Neural cell (in vitro differentiated cells): ENCODE results near the gene IGF2BP3. TPM values are rescaled to one million over a fixed set of nuclear protein-coding genes. Genes with fewer than 3 reads are reported as not detected.
A peak's percentile ranks its signal among the peaks of the same experiment; 100 is the strongest.

ENCODE experiments used
- H2AFZ ChIP-seq: fragments of 200-600, 300-800 bp; sonication (generic), shearing (Covaris generic); 2 replicates; pipeline ENCODE4 v1.6.0; 2014; ENCODE audit warnings: low read depth, mild to moderate bottlenecking, antibody characterized with exemption, low read length, moderate library complexity
- H3F3A ChIP-seq: fragments of 200-600 bp; shearing (Covaris generic); 2 replicates; pipeline ENCODE4 v1.6.1; 2016; ENCODE audit warnings: mild to moderate bottlenecking, moderate library complexity, mixed read lengths, antibody characterized with exemption, low read length; ENCODE audit not compliant: insufficient read depth, poor library complexity, severe bottlenecking
- H3K27ac ChIP-seq: fragments of 200-600, 300-800 bp; sonication (generic), shearing (Covaris generic); 2 replicates; pipeline ENCODE4 v1.5.1; 2014; ENCODE audit warnings: mild to moderate bottlenecking, low read length, moderate library complexity
- H3K27me3 ChIP-seq: fragments of 300-800, 200-600 bp; sonication (generic), shearing (Covaris generic); 2 replicates; pipeline ENCODE4 v1.6.0; 2014; ENCODE audit warnings: mild to moderate bottlenecking, low read depth, low read length, moderate library complexity; ENCODE audit not compliant: insufficient read depth
- H3K36me3 ChIP-seq: fragments of 300-800, 200-600 bp; sonication (generic), shearing (Covaris generic); 2 replicates; pipeline ENCODE4 v1.5.1; 2014; ENCODE audit warnings: mild to moderate bottlenecking, antibody characterized with exemption, low read length, moderate library complexity; ENCODE audit not compliant: insufficient read depth
- H3K4me2 ChIP-seq: fragments of 300-800, 200-600 bp; sonication (generic), shearing (Covaris generic); 2 replicates; pipeline ENCODE4 v1.6.0; 2014; ENCODE audit warnings: mild to moderate bottlenecking, low read length
- H3K4me3 ChIP-seq: fragments of 300-800, 200-600 bp; sonication (generic), shearing (Covaris generic); 2 replicates; pipeline ENCODE4 v1.5.1; 2014; ENCODE audit warnings: mild to moderate bottlenecking, low read length, moderate library complexity
- H3K79me2 ChIP-seq: fragments of 200-600 bp; shearing (Covaris generic); replicated peaks from 2 replicates; pipeline ENCODE4 v1.6.0; 2014; ENCODE audit warnings: mild to moderate bottlenecking, low read length, moderate library complexity; ENCODE audit not compliant: insufficient read depth
- H3K9ac ChIP-seq: fragments of 300-800, 200-600 bp; sonication (generic), shearing (Covaris generic); 2 replicates; pipeline ENCODE4 v1.6.1; 2016; ENCODE audit warnings: mild to moderate bottlenecking, low read length, mixed read lengths
- H3K9me2 ChIP-seq: fragments of 200-600 bp; shearing (Covaris generic); 2 replicates; pipeline ENCODE4 v1.6.1; 2016; ENCODE audit warnings: mild to moderate bottlenecking, low read length, mixed read lengths; ENCODE audit not compliant: insufficient read depth
- H3K9me3 ChIP-seq: fragments of 200-600, 300-800 bp; sonication (generic), shearing (Covaris generic); 2 replicates; pipeline ENCODE4 v1.6.1; 2016; ENCODE audit warnings: mild to moderate bottlenecking, mixed run types, low read length, moderate library complexity, mixed read lengths
- H4K20me1 ChIP-seq: fragments of 200-600 bp; shearing (Covaris generic); 2 replicates; pipeline ENCODE4 v1.6.1; 2016; ENCODE audit warnings: mild to moderate bottlenecking, mixed run types; ENCODE audit not compliant: insufficient read depth
- CTCF ChIP-seq: fragments of 450-650 bp; IDR thresholded peaks from 2 replicates; pipeline ENCODE4 v1.5.1; 2014; ENCODE audit warnings: antibody characterized with exemption, mild to moderate bottlenecking, moderate library complexity; ENCODE audit not compliant: poor library complexity, severe bottlenecking
- EP300 ChIP-seq: fragments of 450-650 bp; conservative IDR thresholded peaks from 2 replicates; pipeline ENCODE4 v1.6.1; 2014; ENCODE audit warnings: antibody characterized with exemption, mild to moderate bottlenecking, moderate library complexity; ENCODE audit not compliant: poor library complexity, severe bottlenecking
- EZH2 ChIP-seq: fragments of 200-600, 300-800 bp; shearing (Covaris generic), sonication (generic); IDR thresholded peaks from 2 replicates; pipeline ENCODE4 v1.6.1; 2014; ENCODE audit warnings: antibody characterized with exemption, low read length, borderline replicate concordance, mild to moderate bottlenecking; ENCODE audit not compliant: insufficient read depth, poor library complexity, severe bottlenecking
- MXI1 ChIP-seq: fragments of 450-650 bp; conservative IDR thresholded peaks from 2 replicates; pipeline ENCODE4 v1.6.1; 2014; ENCODE audit warnings: antibody characterized with exemption, mild to moderate bottlenecking; ENCODE audit not compliant: poor library complexity, severe bottlenecking
- POLR2AphosphoS5 ChIP-seq: IDR thresholded peaks from 2 replicates; pipeline ENCODE4 v1.6.1; 2012
- RAD21 ChIP-seq: fragments of 450-650 bp; conservative IDR thresholded peaks from 2 replicates; pipeline ENCODE4 v1.6.1; 2014; ENCODE audit warnings: antibody characterized with exemption, mild to moderate bottlenecking, moderate library complexity
- REST ChIP-seq: IDR thresholded peaks from 2 replicates; pipeline ENCODE4 v1.6.1; 2012; ENCODE audit warnings: borderline replicate concordance
- SMC3 ChIP-seq: fragments of 450-650 bp; conservative IDR thresholded peaks from 2 replicates; pipeline ENCODE4 v1.6.1; 2014; ENCODE audit warnings: antibody characterized with exemption, mild to moderate bottlenecking, moderate library complexity; ENCODE audit not compliant: poor library complexity
- TAF1 ChIP-seq: IDR thresholded peaks from 2 replicates; pipeline ENCODE4 v1.6.1; 2012; ENCODE audit warnings: low read depth
- polyA plus RNA-seq: library from polyadenylated mRNA; depleted of rRNA; stranded (reverse); fragments of >200 nt; gene quantifications from 2 replicates; pipeline ENCODE4 v1.2.3, GENCODE V29; 2014

IGF2BP3 gene
- polyA plus RNA-seq, 1 donor from 2014 or later = 29.6 TPM

- Histone ChIP-seq H3K9me3 (no peaks in the 10 kb centered on the region), H3F3A (peaks cover 13% of the 10 kb centered on the region), H3K9me2 (no peaks in the 10 kb centered on the region), H3K79me2 (peaks cover 83% of the 10 kb centered on the region), H3K27me3 (no peaks in the 10 kb centered on the region), H3K9ac (peak overlapping the region; percentile 84), H3K36me3 (no peaks in the 10 kb centered on the region), H3K27ac (peak overlapping the region; percentile 85), H3K4me3 (peak overlapping the region; percentile 84), H4K20me1 (peaks cover 4% of the 10 kb centered on the region), H3K4me2 (peak overlapping the region; percentile 76), H2AFZ (no peak overlapping the region)
- TF ChIP-seq CTCF (no peak), POLR2AphosphoS5 (no peak), MXI1 (no peak), REST (no peak), SMC3 (no peak), EP300 (no peak), TAF1 (no peak), EZH2 (no peak), RAD21 (no peak)
Observed at GRCh38 chr7:23467806-23468525, 2.3 kb downstream of the IGF2BP3 start.

- no peak overlapping the region for H2AFZ ChIP-seq
- H3K4me3 ChIP-seq = peak overlapping the region; percentile 84
- no peaks in the 10 kb centered on the region for H3K9me2 ChIP-seq
- TF ChIP-seq MXI1 (no peak), EP300 (no peak), POLR2AphosphoS5 (peak; percentile 8)
- H3K27ac ChIP-seq = peak overlapping the region; percentile 85
- H3K27me3 ChIP-seq = no peaks in the 10 kb centered on the region
- H3F3A ChIP-seq = peaks cover 13% of the 10 kb centered on the region
- H3K9ac ChIP-seq = peak overlapping the region; percentile 84
- no peaks in the 10 kb centered on the region for H3K36me3 ChIP-seq
- H4K20me1 ChIP-seq = peaks cover 4% of the 10 kb centered on the region
- H3K79me2 ChIP-seq = peaks cover 83% of the 10 kb centered on the region
- peak overlapping the region; percentile 76 for H3K4me2 ChIP-seq
- no peaks in the 10 kb centered on the region for H3K9me3 ChIP-seq
Observed at GRCh38 chr7:23467291-23467805, 2.9 kb downstream of the IGF2BP3 start.
